GM19438 (cell line): Measurements from ENCODE around the gene LRMDA.

Experiments
- ATAC-seq: cut with Tn5 transposase; IDR thresholded peaks from one replicate; pipeline ENCODE4 v1.9.1; 2021; ENCODE audit warnings: low read depth; ENCODE audit not compliant: unreplicated experiment

LRMDA gene

DNA sequence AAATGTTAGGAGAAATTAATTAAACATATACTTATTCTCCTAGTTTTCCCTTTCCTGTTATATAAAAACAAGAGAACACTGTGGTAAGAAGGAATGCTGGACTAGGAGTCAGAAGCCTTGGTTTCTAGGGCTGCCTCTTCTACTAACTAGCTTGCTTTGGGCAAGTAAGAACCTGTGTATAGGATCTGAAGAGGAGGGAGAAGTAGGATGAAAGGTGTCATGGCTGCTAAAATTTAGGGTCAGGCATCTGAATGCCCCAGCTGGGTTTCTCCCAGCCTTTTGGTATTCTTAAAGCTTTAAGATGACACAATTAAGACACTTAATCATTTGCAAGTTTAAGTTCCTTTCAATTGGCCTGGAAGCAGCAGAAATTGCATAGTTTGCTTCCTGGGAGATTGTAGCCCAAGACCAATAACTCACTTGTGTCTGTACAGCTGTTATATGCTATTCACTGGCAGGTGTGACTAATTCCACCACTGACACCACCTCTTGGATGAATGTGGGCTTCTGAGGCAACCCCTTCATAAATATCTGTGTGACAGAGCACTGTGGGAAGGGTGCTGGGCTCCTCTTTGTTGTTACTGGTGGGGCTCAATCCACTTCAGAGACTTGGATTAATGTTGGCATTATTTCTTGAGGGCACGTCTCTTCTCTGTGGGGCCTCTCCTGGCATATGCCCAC lies 137.2 kb downstream of the LRMDA start:
- ATAC-seq = no peak

DNA sequence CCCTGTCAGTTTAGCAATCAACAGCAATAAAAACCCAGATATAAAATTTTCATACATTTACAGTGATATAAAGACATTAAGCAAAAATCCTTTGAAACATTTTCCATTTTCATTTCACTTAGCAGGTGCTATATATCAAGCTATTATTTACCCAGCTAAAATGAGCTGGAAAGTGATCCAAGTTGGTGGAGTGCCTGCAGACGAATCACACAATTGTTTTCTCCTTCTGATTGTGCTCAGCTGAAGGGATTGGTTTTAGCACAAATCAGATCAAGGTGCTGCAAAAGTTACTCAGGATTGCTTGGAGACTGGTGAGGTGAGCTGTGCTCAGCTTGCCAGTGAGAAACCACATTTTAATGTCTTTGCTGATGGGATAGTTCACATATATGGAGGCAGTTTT lies 138.1 kb downstream of the LRMDA start:
- no peak for ATAC-seq

DNA sequence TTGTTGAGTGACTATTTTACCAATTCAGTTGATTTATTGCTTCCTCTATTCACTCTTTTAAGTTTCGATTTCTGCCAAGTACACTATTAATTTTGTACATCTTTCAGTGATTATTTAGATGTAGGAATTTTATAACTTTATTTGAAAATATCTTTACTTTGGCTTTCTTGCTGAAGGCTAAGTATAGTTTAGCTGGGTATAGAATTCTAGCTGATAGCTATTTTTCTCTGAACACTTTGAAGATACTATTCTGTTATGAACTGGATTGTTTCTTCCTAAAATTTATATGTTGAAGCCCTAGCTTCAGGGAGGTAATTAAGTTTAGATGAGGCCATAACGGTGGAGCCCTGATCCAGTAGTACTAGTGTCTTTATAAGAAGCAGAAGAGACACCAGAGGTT lies 141.1 kb downstream of the LRMDA start:
- ATAC-seq = no peak

DNA sequence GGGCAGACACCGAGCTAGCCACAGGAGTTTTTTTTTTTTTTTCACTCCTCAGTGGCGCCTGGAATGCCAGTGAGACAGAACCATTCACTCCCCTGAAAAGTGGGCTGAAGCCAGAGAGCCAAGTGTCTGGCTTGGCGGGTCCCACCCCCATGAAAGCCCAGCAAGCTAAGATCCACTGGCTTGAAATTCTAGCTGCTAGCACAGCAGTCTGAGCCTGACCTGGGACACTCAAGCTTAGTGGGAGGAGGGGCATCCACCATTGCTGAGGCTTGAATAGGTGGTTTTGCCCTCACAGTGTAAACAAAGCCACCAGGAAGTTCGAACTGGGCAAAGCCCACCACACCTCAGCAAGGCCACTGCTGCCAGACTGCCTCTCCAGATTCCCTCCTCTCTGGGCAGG lies 144.5 kb downstream of the LRMDA start:
- ATAC-seq = no peak

DNA sequence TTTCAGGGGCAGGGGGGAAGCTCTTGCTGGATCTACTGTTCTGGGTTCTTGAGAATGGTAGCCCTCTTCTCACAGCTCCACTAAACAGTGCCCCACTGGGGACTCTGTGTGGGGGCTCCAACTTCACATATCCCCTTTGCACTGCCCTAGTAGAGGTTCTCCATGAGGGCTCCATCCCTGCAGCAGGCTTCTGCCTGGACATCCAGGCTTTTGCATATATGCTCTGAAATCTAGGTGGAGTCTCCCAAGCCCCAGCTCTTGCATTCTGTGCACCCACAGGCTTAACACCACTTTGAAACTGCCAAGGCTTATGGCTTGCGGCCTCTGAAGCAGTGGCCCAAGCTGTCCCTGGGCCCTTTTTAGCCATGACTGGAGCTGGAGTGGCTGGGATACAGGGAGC lies 150.7 kb downstream of the LRMDA start:
- no peak for ATAC-seq

DNA sequence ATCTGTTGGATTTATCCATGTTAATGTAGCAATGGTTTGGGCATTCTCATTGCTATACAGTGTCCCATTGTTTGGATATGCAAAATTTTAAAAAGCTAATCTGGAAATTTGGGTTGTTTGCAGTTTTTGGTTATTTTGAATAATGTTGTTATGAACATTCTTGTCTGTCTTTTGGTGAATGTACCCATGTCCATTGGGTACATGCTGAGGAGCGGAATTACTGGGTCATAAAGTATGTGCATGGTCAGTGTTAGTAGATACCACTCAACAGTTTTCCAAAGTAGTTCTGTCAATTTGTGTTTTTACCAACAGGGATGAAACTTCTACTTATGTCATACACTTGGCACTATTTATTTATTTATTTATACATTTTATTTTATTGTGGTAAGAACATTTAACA lies 153.9 kb downstream of the LRMDA start:
- no peak for ATAC-seq

DNA sequence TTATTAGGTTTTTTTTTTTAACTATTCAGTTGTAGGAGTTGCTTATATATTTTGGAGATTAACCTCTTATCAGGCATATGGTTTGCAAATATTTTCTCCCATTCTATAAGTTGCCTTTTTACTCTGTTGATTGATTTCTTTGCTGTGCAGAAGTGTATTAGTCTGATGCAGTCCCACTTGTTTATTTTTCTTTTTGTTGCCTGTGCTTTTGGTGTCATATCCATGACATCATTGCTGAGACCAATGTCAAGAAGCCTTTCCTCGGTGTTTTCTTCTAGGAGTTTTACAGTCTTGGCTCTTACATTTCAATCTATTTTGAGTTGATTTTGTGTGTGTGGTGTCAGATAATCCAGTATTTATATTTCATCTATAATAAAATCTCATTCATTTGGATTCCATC lies 155.4 kb downstream of the LRMDA start:
- no peak for ATAC-seq

DNA sequence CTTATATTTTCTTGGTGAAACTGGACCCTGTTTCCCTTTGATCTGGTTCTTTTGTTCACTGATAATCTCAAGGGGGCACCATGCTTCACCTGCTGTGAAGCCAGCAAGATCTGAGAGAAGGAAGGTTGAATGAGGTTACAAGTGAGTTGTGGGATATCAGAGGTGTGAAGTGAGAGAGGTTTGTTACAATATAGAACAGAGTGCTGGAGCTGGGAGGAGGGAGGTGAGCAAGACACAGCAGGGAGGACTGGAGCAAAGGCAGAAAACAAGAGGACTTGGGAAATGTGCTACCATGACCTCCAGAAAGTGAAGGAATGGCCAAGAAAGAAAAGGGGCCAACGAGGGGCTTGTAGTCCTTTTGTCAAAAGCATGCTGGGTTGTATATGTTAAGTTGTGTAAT lies 156.6 kb downstream of the LRMDA start:
- ATAC-seq = no peak

DNA sequence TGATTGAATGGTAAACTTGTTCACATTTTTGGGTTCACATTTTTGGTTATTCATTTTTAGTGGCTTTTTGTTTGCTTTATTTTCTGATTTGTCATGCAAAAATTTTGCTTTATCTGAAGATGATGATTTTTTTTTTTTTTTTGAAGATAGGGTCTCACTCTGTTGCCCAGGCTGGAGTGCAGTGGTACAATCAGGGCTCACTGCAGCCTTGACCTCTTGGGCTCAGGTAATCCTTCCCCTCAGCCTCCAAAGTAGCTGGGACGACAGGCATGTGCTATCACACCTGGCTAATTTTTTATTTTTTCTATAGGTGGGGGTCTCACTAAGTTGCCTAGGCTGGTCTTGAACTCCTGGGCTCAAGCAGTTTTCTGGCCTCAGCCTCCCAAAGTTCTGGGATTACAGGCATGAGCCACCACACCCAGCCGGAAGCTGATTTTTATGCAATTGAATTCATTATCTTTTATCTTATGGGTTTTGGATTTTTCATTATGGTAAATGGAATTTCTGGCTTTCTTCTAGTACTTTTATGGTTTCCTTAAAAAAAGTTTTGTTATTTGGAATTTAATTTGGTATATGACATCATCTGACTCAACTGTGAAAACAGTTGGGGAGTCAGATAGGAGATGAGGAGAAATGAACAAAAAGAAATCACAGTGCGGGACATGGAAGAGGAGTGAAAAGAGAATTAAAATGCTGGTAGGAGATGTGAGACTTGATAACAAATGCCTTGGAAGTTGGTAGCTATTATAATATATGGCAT lies 158.7 kb downstream of the LRMDA start:
- no peak for ATAC-seq

DNA sequence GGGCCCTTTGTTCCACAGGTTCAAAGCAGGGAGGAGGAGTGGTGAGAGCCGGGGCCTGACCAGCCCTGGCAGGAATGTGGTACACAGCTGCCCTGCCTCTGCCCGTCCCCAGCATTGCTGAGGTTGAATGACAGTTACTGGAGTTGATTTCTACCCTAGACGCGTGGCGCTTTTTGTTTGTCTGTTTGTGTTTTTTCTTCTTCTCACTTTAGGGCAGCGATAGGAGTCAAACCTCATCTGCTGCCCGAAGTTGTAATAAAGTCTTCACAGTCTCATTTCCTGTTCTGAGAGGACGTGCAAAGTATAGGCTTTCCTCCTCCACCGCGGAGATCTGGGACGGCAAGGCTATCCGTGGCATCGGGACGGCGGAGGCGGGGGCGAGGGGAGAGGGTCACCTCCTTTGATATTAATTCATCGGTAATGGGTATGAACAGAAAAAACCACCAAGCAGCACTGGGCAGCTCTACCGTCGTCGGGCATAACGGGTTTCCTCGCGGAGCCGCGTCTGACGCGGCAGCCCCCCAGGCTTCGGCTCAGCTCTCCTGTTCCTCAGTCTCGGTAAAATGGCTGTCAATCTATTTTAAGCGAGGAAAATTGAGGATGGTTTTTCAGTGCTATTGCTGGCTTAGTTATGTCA lies 160.8 kb downstream of the LRMDA start:
- ATAC-seq = no peak

DNA sequence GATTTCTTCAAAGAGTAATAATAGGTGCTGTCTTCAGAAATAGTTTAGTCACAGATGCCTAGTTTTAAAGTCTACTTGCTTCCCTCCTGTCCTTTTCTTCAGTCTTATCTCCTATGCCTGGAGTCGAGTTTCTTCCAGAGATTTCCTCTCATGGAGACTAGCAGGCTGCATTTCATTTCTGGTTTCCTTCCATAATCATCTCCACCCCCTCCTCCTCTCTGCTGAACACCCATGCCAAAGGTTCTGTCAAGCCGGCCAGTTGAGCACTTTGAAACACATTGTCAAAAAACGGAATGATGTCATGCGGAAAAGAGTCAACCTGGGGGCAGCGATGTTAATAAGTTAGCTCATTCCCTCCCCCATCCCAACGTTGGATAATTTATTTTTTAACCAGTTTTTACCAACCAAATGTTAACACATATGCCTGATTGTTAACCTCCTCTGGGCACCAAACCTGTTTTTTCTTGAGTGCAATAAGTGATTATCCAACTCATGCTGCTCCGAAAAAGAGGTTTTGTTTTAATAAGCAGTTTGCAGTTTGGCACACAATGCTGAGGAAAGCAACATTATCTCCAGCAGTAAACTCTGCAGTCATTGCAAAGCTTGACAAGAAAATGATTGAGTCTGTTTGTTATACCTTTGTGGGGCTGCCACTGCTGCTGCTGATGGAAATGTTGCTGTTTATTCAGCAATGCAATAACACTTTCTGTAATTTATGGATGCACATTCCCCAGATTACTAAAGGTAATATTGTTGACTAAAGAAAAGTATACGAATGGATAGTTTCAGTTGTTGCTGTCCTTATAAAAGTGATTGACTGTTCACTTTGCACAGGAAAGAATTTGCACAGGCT lies 161.6 kb downstream of the LRMDA start:
- no peak for ATAC-seq

DNA sequence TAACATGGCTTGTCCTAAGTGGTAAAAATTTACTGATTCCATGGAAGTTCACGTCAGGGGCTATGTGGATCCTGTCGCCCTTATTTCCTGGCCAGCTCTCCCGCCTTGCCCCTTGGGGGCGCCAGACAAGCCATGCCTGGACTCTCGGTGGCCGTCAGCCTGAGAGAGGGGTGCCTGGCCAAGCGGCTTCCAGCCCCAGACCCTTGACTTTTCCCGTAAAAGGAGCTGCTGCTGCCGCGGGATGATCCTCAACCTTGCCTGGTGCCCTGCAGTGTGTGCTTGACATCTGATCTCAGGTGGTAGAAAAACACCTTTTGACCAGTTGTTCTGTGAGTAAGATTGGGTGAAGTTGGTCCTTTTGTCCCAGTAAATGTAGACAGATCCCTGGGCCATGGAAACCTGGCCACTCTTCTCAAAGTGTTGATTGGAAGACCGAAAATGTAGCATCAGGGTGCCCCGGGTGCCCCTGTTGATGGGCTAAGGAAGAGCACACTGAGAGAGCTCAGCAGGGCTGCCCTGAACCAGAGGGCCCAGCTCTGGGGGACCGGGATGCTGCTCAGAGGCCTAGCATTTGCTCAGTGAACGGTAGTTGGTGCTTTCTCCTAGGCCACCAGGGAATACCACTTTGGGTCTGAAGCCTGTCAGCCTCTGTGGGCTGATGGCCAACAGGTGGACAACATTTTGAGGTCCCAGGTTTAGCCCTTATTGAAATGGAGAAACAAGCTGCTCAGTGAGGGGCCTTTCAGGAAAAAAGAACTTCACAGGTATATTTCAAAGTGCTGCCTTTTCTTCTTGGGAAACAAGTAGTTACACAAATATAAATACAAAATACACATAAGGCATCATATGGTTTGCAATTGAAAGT lies 162.5 kb downstream of the LRMDA start:
- no peak for ATAC-seq

DNA sequence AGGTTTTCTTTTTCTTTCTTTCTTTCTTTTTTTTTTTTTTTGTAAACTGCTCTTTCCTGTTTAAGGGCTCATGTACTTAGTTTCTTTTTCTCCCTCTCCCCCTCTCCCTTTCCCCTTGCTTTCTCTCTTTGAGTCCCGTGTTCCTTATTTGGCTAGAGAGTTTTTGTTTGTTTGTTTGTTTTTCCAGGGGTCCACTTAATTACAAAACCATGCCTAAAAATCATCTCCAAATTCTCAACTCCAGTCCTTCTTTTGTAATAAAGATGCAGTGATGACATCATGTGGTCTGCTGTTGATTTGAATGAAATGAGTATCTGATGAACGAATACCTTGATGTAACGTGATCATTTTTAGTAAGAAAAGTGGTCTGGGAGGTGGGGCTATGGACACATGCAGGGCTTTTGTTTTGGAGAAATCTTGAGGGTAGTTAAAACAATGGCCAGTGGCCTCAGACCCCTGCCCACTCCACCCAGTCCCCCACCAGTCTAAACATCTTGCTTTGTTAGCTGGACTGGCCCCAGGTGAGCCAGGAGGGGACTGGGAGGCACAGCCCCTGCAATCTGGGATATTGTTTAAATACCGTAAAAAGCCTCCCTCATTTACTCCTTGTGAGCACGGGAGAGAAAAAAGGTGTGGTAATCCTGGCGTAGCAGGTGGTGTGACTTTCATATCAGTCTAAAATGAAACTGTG lies 165.7 kb downstream of the LRMDA start:
- ATAC-seq = no peak

DNA sequence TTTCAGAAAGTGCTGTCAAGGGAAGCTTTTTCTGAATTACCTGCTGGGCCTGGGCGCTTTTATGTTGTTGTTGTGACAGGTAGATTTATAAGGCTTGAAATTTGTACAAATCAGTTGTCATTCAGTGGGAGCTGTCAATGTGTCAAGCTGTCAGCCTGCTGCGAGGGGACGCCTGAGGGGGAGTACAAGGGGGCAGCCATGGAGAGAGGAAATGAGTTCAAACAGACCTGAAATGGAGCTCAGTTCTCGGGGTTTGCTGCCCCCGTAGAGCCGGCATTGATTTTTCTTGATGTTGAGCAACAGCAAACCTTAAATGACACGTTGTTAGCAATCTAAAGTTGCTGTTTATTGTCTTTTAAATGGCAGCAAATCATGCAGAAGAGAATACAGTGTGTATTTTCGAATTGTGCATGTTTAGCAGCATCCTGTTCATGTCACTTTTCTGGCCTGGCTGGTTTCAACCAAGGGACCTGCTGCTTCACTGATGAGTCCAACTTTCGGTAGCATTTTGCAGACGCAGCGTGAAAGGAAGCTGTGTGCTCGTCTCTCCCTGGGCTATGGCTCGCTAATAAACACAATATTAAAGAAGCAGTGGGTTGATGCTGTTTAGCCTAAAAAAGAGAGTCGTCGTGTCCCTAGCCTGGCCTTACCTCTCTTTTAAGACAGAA lies 166.5 kb downstream of the LRMDA start:
- ATAC-seq = no peak

DNA sequence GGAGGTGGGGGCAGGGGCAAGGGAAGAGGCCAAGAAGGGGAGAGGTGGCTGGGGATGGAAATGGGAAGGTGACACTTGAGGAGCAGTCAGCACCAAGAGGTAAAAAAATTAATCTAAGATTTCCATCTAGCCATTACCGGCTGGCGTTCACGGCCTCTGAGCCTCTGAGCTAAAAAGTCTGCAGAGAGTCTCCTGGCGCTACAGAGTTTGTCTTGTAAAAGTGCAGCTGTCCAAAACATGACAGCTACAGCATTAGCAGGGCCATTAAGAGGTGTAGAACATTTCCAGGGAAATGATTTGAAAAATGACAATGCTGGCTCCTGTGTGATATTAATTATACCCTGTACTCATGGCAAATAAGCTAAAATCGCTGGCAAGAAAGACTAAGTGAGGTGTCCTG lies 167.6 kb downstream of the LRMDA start:
- ATAC-seq = no peak

DNA sequence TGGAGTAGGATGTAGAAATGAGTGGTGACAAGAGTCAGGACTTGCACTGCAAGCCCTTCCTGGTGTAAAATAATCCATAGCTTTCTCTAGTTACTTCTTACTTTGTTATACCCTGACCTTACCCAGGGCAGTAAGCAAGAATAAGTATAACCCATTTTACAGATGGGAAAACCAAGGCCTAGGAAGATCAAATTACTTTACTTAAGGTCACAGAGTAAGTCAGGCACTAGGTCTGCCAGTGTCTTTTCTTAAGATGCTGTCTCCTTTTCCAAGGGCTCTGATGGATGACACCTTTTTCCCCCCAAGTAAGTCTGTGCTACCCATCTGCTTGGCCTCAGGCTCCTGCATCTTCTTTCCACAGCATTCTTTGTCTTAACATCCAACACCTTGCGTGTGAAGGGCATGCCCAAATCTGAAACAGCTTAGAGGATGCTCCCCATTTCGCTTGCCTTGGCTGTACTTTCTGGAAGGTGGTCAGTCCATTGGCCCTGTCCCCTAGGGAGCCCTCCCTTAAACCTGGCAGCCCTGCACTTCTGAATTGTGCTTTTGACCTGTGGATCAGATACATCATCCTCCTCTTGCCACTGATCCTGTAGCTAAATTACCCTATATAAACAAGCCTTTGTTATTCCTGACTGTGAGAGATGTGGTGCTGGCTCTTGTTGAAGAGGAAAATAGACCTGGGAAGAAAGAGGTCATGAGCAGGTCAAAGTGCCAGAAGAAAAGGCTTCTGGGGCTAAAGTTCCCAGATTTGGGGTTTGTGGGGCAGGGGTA lies 168.6 kb downstream of the LRMDA start:
- ATAC-seq = no peak

DNA sequence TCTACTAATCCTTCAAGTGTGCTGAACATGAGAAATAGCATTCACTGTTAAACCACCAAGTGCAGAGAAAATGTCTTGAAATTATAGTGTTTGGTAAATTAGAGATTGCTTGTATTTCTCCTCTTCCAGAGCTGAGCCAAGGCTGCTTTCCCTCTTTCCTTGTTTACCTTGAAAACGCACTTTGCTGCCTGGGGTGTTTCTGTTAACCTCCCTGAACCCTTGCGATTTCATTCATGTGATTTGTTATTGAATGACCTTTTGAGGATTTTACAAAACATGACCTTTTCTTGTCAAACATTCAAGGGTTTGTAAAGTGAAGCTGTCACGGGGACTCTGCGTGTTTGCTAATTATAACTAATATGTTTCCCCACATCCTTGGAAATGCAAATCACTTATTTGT lies 169.4 kb downstream of the LRMDA start:
- no peak for ATAC-seq

DNA sequence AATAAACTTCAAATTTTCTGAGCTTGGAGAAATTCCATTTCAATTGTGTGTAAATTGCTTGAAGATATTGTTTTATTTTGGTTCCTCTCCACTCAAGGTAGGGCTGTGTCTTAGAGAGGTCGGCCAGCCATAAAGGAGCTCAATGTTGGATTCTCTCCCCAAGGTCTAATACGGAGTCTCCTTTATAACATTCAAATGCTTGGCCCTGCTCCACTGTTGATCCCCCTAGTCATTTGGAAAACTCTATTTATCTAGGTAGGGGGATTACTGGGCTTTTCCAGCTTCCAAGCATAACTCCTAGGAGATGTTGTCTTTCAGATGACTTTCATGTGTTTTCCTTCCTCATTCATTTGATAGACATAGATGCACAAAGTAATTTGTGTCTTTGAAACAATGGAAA lies 170.9 kb downstream of the LRMDA start:
- no peak for ATAC-seq
